ENCODE results near the gene TFF2. TPM values are rescaled to one million over a fixed set of nuclear protein-coding genes. Genes with fewer than 3 reads are reported as not detected.

Gene TFF2
- total and polyA plus RNA-seq, 2 experiments from 2014 or later: not detected

GRCh38 chr21:42341776-42342542, 8.8 kb downstream of the TFF2 start:
- no peak overlapping the region for H3K4me3 ChIP-seq
- no peaks in the 10 kb centered on the region for H3K9me3 ChIP-seq (ENCODE audit: low read depth)
- no peak overlapping the region for H3K27ac ChIP-seq
- no peak overlapping the region for H2AFZ ChIP-seq
- WGBS, 2 experiments (ENCODE audit: low coverage in 1 of 2, low lambda C conversion rate in 2 of 2, missing lambda C conversion rate in 2 of 2): 63 to 68% methylated on average over 15 of the region's 15 CpGs
- no peak overlapping the region for H3K9ac ChIP-seq
- no peaks in the 10 kb centered on the region for H3K79me2 ChIP-seq (ENCODE audit: insufficient read depth)
- no peaks in the 10 kb centered on the region for H3K4me1 ChIP-seq (ENCODE audit: insufficient read depth)
- H4K20me1 ChIP-seq (ENCODE audit: insufficient read depth): no peaks in the 10 kb centered on the region
- in situ Hi-C loops (cut with MboI): no loop called here
- no peak for TF ChIP-seq EZH2phosphoT487 (IDR thresholded peaks at IDR 0.05; ENCODE audit: insufficient read depth, low read depth)
- no peak for TF ChIP-seq EZH2 (IDR thresholded peaks at IDR 0.05; ENCODE audit: insufficient read depth, poor library complexity, severe bottlenecking)
- no peak for DNase-seq
- H3F3A ChIP-seq (ENCODE audit: insufficient read depth): no peaks in the 10 kb centered on the region
- no peaks in the 10 kb centered on the region for H3K9me2 ChIP-seq (ENCODE audit: insufficient read depth)
- H3K4me2 ChIP-seq (ENCODE audit: unreplicated experiment): no peak overlapping the region
- H3K36me3 ChIP-seq (ENCODE audit: low read depth): no peaks in the 10 kb centered on the region
- peaks cover 8% of the 10 kb centered on the region; the same call in 1 of the 2 replicates for H3K27me3 ChIP-seq (replicated peaks; ENCODE audit: insufficient read depth)

DNA sequence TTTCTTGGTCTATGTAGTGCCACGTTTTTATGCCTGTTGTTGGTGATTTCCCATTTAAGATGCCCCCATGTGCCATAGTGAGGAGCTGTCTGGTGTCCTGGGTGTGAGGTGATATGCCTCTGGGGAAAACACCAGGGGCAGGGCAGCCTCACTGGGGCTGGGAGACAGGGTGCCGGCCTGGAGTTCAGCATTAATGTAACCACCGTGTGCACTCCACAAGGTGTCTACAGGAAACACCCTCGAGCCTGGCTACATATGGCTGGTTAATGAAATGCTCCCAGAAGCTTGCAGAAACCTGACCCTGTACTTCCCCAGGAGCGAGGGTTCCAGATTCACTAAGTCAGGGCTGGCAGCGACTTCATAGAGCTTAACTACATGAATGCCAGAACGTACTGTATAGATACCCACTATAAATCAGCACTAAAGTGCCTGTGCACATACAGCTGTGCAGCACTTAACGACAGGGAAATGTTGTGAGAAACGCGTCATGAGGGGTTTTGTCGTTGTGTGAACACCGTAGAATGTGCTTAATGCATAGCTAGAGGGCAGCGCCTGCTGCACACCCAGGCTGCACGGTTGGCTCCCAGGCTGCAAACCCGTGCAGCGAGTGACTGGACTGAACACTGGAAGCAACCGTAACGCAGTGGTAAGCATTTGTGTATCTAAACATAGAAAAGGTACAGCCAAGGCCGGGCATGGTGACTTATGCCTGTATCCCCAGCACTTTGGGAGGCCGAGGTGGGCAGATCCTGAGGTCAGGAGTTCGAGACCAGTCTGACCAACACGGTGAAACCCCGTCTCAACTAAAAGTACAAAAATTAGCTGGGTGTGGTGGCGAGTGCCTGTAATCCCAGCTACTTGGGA, 10.4 kb downstream of the TFF2 start:
- no peak for DNase-seq
- H3F3A ChIP-seq (ENCODE audit: insufficient read depth): no peaks in the 10 kb centered on the region
- H4K20me1 ChIP-seq (ENCODE audit: insufficient read depth): no peaks in the 10 kb centered on the region
- in situ Hi-C loops (cut with MboI): no loop called here
- no peaks in the 10 kb centered on the region for H3K9me3 ChIP-seq (ENCODE audit: low read depth)
- H3K36me3 ChIP-seq (ENCODE audit: low read depth): no peaks in the 10 kb centered on the region
- TF ChIP-seq EZH2 (IDR thresholded peaks at IDR 0.05; ENCODE audit: insufficient read depth, poor library complexity, severe bottlenecking) (no peak), EZH2phosphoT487 (IDR thresholded peaks at IDR 0.05; ENCODE audit: insufficient read depth, low read depth) (no peak)
- H3K4me2 ChIP-seq (ENCODE audit: unreplicated experiment): no peak overlapping the region
- H3K79me2 ChIP-seq (ENCODE audit: insufficient read depth): no peaks in the 10 kb centered on the region
- no peak overlapping the region for H3K27ac ChIP-seq
- no peak overlapping the region for H3K4me3 ChIP-seq
- peaks cover 23% of the 10 kb centered on the region for H3K27me3 ChIP-seq (replicated peaks; ENCODE audit: insufficient read depth)
- H2AFZ ChIP-seq: no peak overlapping the region
- no peaks in the 10 kb centered on the region for H3K9me2 ChIP-seq (ENCODE audit: insufficient read depth)
- 43 to 46% methylated on average over 24 of the region's 24 CpGs for WGBS, 2 experiments (ENCODE audit: low coverage in 1 of 2, low lambda C conversion rate in 2 of 2, missing lambda C conversion rate in 2 of 2)
- H3K4me1 ChIP-seq (ENCODE audit: insufficient read depth): no peaks in the 10 kb centered on the region
- no peak overlapping the region for H3K9ac ChIP-seq

DNA sequence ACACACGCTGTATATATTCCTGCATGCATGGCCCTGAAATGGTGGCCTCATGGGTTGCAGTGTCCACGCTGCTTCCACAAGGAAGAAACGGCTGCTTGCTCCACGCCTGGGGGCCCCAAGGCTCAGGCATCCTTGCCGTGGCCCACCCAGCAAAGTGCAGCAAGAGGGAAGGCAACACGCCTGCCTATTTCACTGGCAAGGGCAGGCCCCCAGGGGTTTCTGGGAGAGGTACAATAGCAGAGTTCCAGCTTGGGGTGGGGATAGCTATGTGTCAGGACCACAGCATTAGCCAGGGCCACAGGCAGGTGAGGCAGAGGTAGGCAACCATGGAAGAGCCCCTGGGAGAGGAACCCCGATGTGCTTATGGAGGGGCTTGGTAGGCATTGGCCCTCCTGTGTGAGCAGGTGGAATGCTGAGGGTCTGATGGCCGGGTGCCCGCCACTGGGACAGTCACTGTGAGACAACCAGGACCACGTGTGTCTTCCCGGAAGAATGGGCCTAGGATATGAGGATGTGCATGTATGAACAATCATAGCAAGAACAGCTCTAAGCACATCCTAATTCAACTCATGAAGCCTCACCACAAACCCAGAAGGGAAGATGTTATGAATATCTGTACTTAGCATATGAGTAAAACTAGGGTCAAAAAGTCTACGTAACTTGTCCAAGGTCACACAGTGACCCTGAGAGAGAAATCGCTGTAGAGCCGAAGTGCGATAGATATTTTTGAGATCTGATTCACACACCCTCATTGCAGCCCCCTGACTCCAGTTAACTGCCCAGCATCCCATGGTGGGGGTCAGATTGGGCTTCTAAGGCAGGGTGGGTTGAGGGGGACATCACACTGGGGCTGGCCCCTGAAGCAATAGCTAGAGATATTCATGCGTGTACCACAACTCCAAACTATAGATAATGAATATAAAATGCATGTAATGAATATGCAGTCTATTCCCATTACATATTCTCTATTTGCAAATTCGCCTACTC, 11.8 kb downstream of the TFF2 start:
- H4K20me1 ChIP-seq (ENCODE audit: insufficient read depth): no peaks in the 10 kb centered on the region
- in situ Hi-C loops (cut with MboI): no loop called here
- TF ChIP-seq EZH2phosphoT487 (IDR thresholded peaks at IDR 0.05; ENCODE audit: insufficient read depth, low read depth): no peak
- no peak for TF ChIP-seq EZH2 (IDR thresholded peaks at IDR 0.05; ENCODE audit: insufficient read depth, poor library complexity, severe bottlenecking)
- peaks cover 34% of the 10 kb centered on the region for H3K27me3 ChIP-seq (replicated peaks; ENCODE audit: insufficient read depth)
- no peaks in the 10 kb centered on the region for H3K36me3 ChIP-seq (ENCODE audit: low read depth)
- no peaks in the 10 kb centered on the region for H3K9me2 ChIP-seq (ENCODE audit: insufficient read depth)
- no peak overlapping the region for H3K4me3 ChIP-seq
- H3K27ac ChIP-seq: no peak overlapping the region
- WGBS, 2 experiments (ENCODE audit: low coverage in 1 of 2, low lambda C conversion rate in 2 of 2, missing lambda C conversion rate in 2 of 2): 55 to 69% methylated on average over 16 to 17 of the region's 17 CpGs
- H3K9ac ChIP-seq: no peak overlapping the region
- no peaks in the 10 kb centered on the region for H3F3A ChIP-seq (ENCODE audit: insufficient read depth)
- no peak for DNase-seq
- H3K4me1 ChIP-seq (ENCODE audit: insufficient read depth): no peaks in the 10 kb centered on the region
- H2AFZ ChIP-seq: no peak overlapping the region
- no peak overlapping the region for H3K4me2 ChIP-seq (ENCODE audit: unreplicated experiment)
- no peaks in the 10 kb centered on the region for H3K9me3 ChIP-seq (ENCODE audit: low read depth)
- no peaks in the 10 kb centered on the region for H3K79me2 ChIP-seq (ENCODE audit: insufficient read depth)

Data from GM23248 (cell line).